Naive B cell (primary cell): ENCODE measurements around the gene SYT9. TPM values are rescaled to one million over a fixed set of nuclear protein-coding genes. Genes with fewer than 3 reads are reported as not detected.
"Not testable (repeated sequence)": the region's sequence is repeated elsewhere in the genome, so short reads cannot be mapped to it uniquely, and the experiment has no call there.

ENCODE experiments used
- ATAC-seq, 2 donors: fragments of 150-1000 bp; cut with Tn5 transposase; 2 replicates each; pipeline ENCODE4 v1.10.0; 2021; ENCODE audit warnings: low read depth in 2 of 2, mild to moderate bottlenecking in 2 of 2, moderate library complexity in 2 of 2
- DNase-seq: peaks from one replicate; pipeline ENCODE4 v3.0.0; 2022
- H3K27ac Mint-ChIP-seq, 6 donors: one replicate each; pipeline ENCODE4 v1.8.0; 2020 to 2022; ENCODE audit warnings: mild to moderate bottlenecking in 6 of 6, mixed read lengths in 6 of 6, moderate library complexity in 5 of 6, inconsistent platforms in 2 of 6
- H3K27me3 Mint-ChIP-seq, 3 donors: one replicate each; pipeline ENCODE4 v1.8.0; 2021 to 2022; ENCODE audit warnings: mixed read lengths in 3 of 3, mild to moderate bottlenecking in 1 of 3
- H3K36me3 Mint-ChIP-seq, 2 donors: one replicate each; pipeline ENCODE4 v1.8.0; 2020 to 2022; ENCODE audit warnings: mixed read lengths in 2 of 2, inconsistent platforms in 1 of 2, mild to moderate bottlenecking in 1 of 2
- H3K4me1 Mint-ChIP-seq, 3 donors: one replicate each; pipeline ENCODE4 v1.8.0; 2020 to 2022; ENCODE audit warnings: mixed read lengths in 3 of 3, inconsistent platforms in 1 of 3, mild to moderate bottlenecking in 1 of 3, moderate library complexity in 1 of 3
- H3K4me3 Mint-ChIP-seq, 8 donors: one replicate each; pipeline ENCODE4 v1.8.0; 2020 to 2022; ENCODE audit warnings: mild to moderate bottlenecking in 8 of 8, mixed read lengths in 8 of 8, moderate library complexity in 8 of 8, inconsistent platforms in 2 of 8
- H3K9me3 Mint-ChIP-seq, 7 donors: one replicate each; pipeline ENCODE4 v1.8.0; 2020 to 2022; ENCODE audit warnings: mixed read lengths in 7 of 7, mild to moderate bottlenecking in 5 of 7, inconsistent platforms in 2 of 7, moderate library complexity in 1 of 7
- polyA plus RNA-seq, 6 donors: library from polyadenylated mRNA; unstranded; fragments of 300-500 nt; fragmentation: Illumina TruSeq; gene quantifications; one replicate each; pipeline ENCODE4 v1.2.3, GENCODE V29; 2021; ENCODE audit warnings: low read depth in 6 of 6

The SYT9 gene
- polyA plus RNA-seq, 6 donors from 2014 or later: not detected

- peaks cover 0 to 7% (median 0%) of the 10 kb centered on the region in 7 donors for H3K9me3 Mint-ChIP-seq
- peak overlapping the region; percentile 85 to 98 (median 95) for H3K4me3 Mint-ChIP-seq
- DNase-seq: no peak
- peaks cover 67 to 84% (median 70%) of the 10 kb centered on the region in 3 donors for H3K4me1 Mint-ChIP-seq
- H3K27ac Mint-ChIP-seq: peak overlapping the region in 5 of 6 donors; percentile 57 to 100 (median 93)
- ATAC-seq: peak; percentile 1 to 2
- H3K27me3 Mint-ChIP-seq: no peaks in the 10 kb centered on the region
- no peaks in the 10 kb centered on the region for H3K36me3 Mint-ChIP-seq
These were observed 262.4 kb downstream of the SYT9 start for GRCh38 chr11:7514099-7514591.

GRCh38 chr11:7515447-7515886, 263.8 kb downstream of the SYT9 start:
- Mint-ChIP-seq H3K4me1 (peaks cover 58 to 77% (median 61%) of the 10 kb centered on the region in 3 donors), H3K27me3 (no peaks in the 10 kb centered on the region), H3K36me3 (no peaks in the 10 kb centered on the region), H3K9me3 (peaks cover 0 to 7% (median 0%) of the 10 kb centered on the region in 7 donors), H3K4me3 (peak overlapping the region in 7 of 8 donors; percentile 6 to 98 (median 67)), H3K27ac (peak overlapping the region in 1 of 6 donors; percentile 6)
- ATAC-seq (no peak), DNase-seq (no peak)

GRCh38 chr11:7516475-7516874, 264.8 kb downstream of the SYT9 start:
- DNase-seq: no peak
- Mint-ChIP-seq H3K27ac (peak overlapping the region in 2 of 6 donors; percentile 25 to 49), H3K4me1 (peaks cover 48 to 67% (median 52%) of the 10 kb centered on the region in 3 donors), H3K27me3 (no peaks in the 10 kb centered on the region), H3K9me3 (peaks cover 0 to 7% (median 0%) of the 10 kb centered on the region in 7 donors), H3K36me3 (no peaks in the 10 kb centered on the region), H3K4me3 (peak overlapping the region in 5 of 8 donors; percentile 0 to 70 (median 36))
- ATAC-seq: no peak

GRCh38 chr11:7517743-7518142, 266.0 kb downstream of the SYT9 start:
- not testable (repeated sequence) for H3K27me3 Mint-ChIP-seq, H3K36me3 Mint-ChIP-seq, H3K9me3 Mint-ChIP-seq, ATAC-seq, DNase-seq
- Mint-ChIP-seq H3K27ac (peak overlapping the region in 3 of 6 donors; percentile 28 to 66 (median 62)), H3K4me3 (peak overlapping the region in 2 of 8 donors; percentile 70 to 83), H3K4me1 (peaks cover 38 to 54% (median 40%) of the 10 kb centered on the region in 3 donors)

Other genes starting within 250 kb of the SYT9 start
- not detected for gene ZNF214, start 231.6 kb upstream of the SYT9 start, polyA plus RNA-seq
- not detected for gene NLRP14, start 231.4 kb upstream of the SYT9 start, polyA plus RNA-seq
- not detected for gene RBMXL2, start 162.9 kb upstream of the SYT9 start, polyA plus RNA-seq
- 1 to 10 TPM in 4 of 6 donors, under 1 TPM in 2; 0.81 to 4.6 (median 1.6) TPM for gene OLFML1, start 233.6 kb downstream of the SYT9 start, polyA plus RNA-seq